Mesenteric fat pad (tissue), 1 donor: Measurements from ENCODE around the gene ADAMTSL2. TPM values are rescaled to one million over a fixed set of nuclear protein-coding genes. Genes with fewer than 3 reads are reported as not detected.

Experiments used
- DNase-seq: peaks from one replicate; pipeline ENCODE4 v3.0.0-alpha.2; 2020; ENCODE audit warnings: low spot score
- total RNA-seq: library from RNA; stranded (reverse); fragmentation: NEBNext Ultra II Directional; extraction: Animal tissue kit (Norgen Biotek cat#: 25700); gene quantifications from one replicate; pipeline ENCODE4 v1.2.1, GENCODE V29; 2021
- donor health status: DM: yes; HTN: yes; CAD: no.

Gene ADAMTSL2
- total RNA-seq, 1 donor from 2014 or later = 2.5 TPM

- no peak for DNase-seq
Observed at GRCh38 chr9:133619791-133620190, 85.3 kb downstream of the ADAMTSL2 start.

GRCh38 chr9:133621725-133622267 is 87.3 kb downstream of the ADAMTSL2 start:
- no peak for DNase-seq

- no peak for DNase-seq
Observed at GRCh38 chr9:133622555-133622954, 88.1 kb downstream of the ADAMTSL2 start.

Other genes with a start within 250 kb of the ADAMTSL2 start
- gene SURF6, start 198.5 kb upstream of the ADAMTSL2 start, total RNA-seq = 15.8 TPM
- gene MED22, start 186.6 kb upstream of the ADAMTSL2 start, total RNA-seq = 25.6 TPM
- gene RPL7A, start 186.5 kb upstream of the ADAMTSL2 start, total RNA-seq = 1,535 TPM
- 30.8 TPM for gene SURF1, start 178.2 kb upstream of the ADAMTSL2 start, total RNA-seq
- gene SURF2, start 178.2 kb upstream of the ADAMTSL2 start, total RNA-seq = 13.5 TPM
- 211 TPM for gene SURF4, start 158.6 kb upstream of the ADAMTSL2 start, total RNA-seq
- gene STKLD1, start 158.3 kb upstream of the ADAMTSL2 start, total RNA-seq = not detected
- gene REXO4, start 116.7 kb upstream of the ADAMTSL2 start, total RNA-seq = 13.1 TPM
- gene ADAMTS13, start 112.3 kb upstream of the ADAMTSL2 start, total RNA-seq = 0.64 TPM
- 9.3 TPM for gene CACFD1, start 74.7 kb upstream of the ADAMTSL2 start, total RNA-seq
- gene SLC2A6, start 55.6 kb upstream of the ADAMTSL2 start, total RNA-seq = 3.9 TPM
- not detected for gene MYMK, start 9.7 kb upstream of the ADAMTSL2 start, total RNA-seq
- gene FAM163B, start 74.7 kb downstream of the ADAMTSL2 start, total RNA-seq = not detected
- not detected for gene DBH, start 101.7 kb downstream of the ADAMTSL2 start, total RNA-seq
- 0.87 TPM for gene SARDH, start 203.6 kb downstream of the ADAMTSL2 start, total RNA-seq